Measurements from ENCODE around the gene PRKAR1B.

The PRKAR1B gene

GRCh38 chr7:739983-740942, 13.2 kb upstream of the PRKAR1B start:
- no peak for DNase-seq

- DNase-seq = no peak
Observed at GRCh38 chr7:739455-739982, 12.4 kb upstream of the PRKAR1B start.

GRCh38 chr7:738723-739454, 11.8 kb upstream of the PRKAR1B start:
- DNase-seq = no peak

- no peak for DNase-seq
Observed at GRCh38 chr7:738241-738640, 11.2 kb upstream of the PRKAR1B start.

GRCh38 chr7:734808-735207, 7.7 kb upstream of the PRKAR1B start:
- no peak for DNase-seq

- no peak for DNase-seq
Observed at GRCh38 chr7:734214-734613, 7.1 kb upstream of the PRKAR1B start.

- no peak for DNase-seq
Observed at GRCh38 chr7:732556-732955, 5.5 kb upstream of the PRKAR1B start.

GRCh38 chr7:732094-732541, 5.0 kb upstream of the PRKAR1B start:
- DNase-seq = no peak

- no peak for DNase-seq
Observed at GRCh38 chr7:731440-732085, 4.5 kb upstream of the PRKAR1B start.

- DNase-seq = no peak
Observed at GRCh38 chr7:730501-731439, 3.7 kb upstream of the PRKAR1B start.

GRCh38 chr7:729140-730000, 2.3 kb upstream of the PRKAR1B start:
- no peak for DNase-seq

GRCh38 chr7:728602-729001, 1.5 kb upstream of the PRKAR1B start:
- no peak for DNase-seq

- DNase-seq = no peak
Observed at GRCh38 chr7:727806-728460, 852 bp upstream of the PRKAR1B start.

- no peak for DNase-seq
Observed at GRCh38 chr7:726854-727103, 302 bp downstream of the PRKAR1B start.

GRCh38 chr7:726084-726853, 812 bp downstream of the PRKAR1B start, which contains the start of gene DNAAF5:
Gene DNAAF5, plus strand, starts transcription at chr7:726699. Its CDS starts 22 bp downstream, at chr7:726721.
- DNase-seq = peak; percentile 35 to 56

GRCh38 chr7:725223-726005, 1.7 kb downstream of the PRKAR1B start:
- DNase-seq = no peak

GRCh38 chr7:724298-724697, 2.8 kb downstream of the PRKAR1B start:
- DNase-seq = no peak

- DNase-seq = no peak
Observed at GRCh38 chr7:723541-723940, 3.5 kb downstream of the PRKAR1B start.

Data from NCI-H187 (cell line).